GM21723 (cell line): Measurements from ENCODE around the gene LY86.

Experiments used
- ATAC-seq: cut with Tn5 transposase; IDR thresholded peaks from one replicate; pipeline ENCODE4 v1.9.1; 2021; ENCODE audit warnings: mild to moderate bottlenecking, moderate library complexity; ENCODE audit not compliant: unreplicated experiment

The LY86 gene

DNA sequence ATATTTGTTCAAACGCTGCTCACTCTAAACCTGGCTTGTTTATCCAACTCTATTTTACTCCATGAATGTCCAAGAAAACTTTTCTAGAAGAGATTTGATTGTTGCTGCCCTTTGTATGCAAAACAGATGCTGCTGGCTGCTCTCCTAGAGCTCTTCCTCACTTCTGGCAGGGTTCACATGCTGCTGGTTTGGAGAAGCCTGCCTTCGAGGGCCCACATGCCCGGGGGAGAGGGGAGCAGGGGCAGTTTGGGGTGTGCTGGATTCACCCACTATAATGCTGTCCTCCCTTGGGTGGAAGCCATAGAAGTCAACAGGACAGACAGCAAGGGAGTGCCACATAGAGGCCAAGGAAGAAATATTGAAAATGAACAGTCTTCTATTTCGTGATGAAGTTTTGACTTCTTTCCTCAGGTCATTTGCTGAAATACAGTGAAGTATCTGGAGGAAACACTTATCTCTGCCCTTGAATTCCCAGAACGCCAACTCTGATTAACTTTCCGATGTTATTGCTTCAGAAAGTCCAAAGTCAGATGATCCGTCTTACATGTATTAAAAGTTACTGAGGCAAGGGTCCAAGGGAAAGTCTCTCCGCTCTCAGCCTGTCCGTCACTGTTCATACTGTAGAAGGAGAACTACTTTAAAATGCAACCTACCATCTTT lies 32.4 kb downstream of the LY86 start:
- ATAC-seq = no peak

DNA sequence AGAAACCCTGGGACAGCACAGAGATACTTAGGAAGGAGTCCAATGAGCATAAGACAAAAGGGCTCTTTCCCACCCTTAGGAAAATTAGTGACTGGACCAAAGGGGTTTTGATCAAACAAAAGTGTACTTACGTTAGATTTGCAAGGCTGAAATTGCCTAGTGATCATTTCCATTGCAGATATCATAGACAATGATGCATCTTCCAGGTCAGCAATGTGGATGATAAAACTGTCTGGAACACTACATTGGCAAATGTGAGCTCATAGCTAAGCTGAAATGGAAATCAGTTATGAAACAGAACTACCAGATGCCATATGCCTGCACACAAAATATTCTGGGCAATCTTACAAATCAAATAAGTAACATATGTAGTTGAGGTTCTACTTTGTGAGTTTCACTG lies 34.0 kb downstream of the LY86 start:
- ATAC-seq = no peak

GRCh38 chr6:6623553-6623952 lies 35.0 kb downstream of the LY86 start:
- ATAC-seq = no peak

GRCh38 chr6:6624269-6624990 lies 35.9 kb downstream of the LY86 start:
- no peak for ATAC-seq

GRCh38 chr6:6626187-6626586 lies 37.7 kb downstream of the LY86 start:
- no peak for ATAC-seq

DNA sequence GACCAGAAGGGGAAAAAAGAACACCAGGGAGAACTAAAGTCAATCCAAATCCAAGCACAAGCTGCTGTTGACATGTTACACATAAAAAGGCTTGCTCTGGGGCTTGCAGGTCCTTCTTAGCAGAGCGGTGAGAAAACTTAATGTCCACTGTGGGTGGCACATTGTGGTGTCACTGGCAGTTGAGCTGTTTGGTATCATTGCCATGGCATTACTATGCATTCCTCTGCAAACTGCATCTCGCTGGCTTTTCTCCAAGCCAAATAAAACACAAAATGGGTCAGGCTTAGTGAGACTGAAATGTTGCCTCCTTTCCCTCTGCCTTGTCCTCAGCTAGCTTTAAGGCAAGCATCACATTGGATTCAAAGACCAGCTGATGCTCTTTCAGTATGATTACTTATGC lies 40.9 kb downstream of the LY86 start:
- ATAC-seq = no peak

DNA sequence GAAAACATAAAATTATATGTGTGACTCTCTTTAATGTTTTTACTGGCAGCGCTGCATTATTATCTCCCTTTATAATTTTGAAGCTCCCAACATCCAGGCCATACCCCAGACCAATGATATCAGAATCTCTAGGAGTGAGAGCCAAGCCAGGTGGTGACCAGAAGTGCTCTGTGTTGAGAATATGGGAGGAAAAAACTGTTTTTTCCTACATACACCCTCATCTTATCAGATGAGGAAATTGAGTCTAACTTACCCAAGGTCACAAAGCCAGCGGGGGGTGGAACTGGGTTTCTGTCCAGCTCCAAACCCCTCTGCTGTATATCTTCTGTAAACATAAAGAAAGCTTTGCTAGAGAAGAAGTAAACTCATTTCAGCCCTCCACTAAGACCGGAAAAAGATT lies 42.5 kb downstream of the LY86 start:
- ATAC-seq = no peak

DNA sequence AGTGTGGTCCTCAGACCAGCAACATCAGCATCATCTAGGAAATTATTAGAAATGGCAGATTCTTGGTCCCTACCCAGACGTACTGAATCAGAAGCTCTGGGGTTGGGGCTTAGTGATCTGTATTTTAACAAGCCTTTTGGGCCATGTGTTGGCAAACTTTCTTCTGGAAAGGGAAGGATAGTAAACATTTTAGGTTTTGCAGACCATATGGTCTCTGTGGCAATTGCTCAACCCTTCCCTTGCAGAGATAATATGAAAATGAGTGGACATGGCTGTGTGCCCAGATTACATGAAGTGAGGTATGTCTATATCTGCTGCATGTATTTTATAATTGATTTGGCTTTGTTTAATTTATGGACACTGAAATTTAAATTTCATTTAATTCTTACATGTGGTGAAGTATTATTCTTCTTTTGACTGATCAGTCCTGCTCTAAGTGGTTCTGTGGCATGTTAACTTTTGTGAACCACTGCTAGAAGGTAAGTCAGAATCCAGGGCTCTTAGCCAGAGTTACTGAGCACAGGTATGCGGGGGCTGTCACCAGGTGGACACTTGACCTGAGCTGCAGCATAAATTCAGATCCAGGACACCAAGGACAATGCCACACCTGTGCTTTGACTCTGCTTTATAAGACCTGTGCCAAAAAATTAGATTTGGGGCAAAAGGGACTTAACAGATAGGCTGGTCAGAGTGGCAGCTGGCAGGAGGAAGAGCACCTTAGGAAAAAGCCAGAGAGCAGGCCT lies 43.2 kb downstream of the LY86 start:
- ATAC-seq = no peak

DNA sequence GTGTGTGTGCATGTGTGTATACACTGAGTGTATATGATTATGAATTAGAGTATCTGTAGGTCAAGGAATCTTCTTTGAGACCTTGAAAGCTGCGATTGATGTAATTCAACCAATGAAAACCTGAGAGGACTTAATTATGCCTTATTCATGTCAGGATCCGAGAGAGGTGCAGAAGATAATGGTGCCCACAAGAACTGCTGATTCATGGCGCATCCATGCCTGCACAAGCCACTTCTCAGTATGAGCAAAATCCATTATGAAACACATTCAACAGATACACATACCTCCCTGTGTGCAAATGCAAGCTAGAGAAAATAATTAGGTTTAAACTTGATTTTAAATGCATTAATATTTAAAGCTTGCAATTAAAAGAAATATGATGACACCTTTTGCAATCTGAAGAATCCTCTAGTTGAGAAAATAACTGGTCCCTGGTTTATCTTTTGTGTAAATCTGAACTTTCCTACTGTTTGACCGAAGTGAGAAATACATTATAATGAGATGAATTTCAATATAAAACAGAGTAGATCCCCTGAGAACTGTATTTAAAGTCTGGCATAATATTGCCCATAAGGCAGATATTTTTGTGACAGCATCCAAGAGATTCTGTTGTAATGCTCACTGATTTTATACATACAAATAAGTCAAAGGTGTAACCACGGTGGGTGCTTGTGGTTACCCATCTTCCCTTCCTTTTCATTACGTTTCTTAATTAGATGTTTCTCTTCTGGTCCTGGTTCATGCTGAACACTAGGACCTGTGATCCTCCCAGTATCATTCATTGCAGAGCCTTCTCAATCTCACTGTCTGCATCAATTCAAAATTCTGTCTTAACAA lies 45.6 kb downstream of the LY86 start:
- no peak for ATAC-seq

DNA sequence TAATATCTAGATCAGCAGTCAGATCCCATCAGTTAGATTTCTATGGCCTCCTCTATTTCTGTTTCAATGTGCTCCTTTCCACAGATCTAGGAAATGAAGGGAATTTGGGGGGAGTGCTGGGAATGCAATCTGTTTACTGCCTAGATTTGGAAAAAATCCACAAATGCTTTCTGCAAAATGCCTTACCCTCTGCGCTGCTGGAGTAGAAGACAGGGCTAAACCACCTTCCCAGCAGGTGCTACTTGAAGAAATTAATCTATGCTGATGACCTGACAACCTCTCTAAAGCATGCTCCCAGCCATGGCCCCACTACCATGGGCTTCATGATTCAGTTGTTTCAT lies 46.2 kb downstream of the LY86 start:
- no peak for ATAC-seq

DNA sequence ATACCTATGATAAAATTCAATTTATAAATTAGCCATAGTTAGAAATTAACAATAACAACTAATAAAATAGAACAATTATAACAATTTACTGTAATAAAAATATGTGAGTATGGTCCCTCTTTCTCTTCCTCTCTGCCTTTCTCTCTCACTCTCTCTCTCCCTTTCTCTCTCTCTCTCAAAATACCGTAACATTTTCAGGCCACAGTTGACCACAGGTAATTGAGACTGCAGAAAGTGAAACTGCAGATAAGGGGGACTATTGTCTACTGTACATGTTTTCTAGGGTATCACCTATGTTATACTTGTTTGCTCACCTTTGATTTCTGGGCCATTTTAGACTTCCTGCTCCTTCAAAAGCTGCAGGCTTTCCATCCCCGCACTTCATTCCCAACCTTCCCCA lies 46.8 kb downstream of the LY86 start:
- ATAC-seq = peak; percentile 74

DNA sequence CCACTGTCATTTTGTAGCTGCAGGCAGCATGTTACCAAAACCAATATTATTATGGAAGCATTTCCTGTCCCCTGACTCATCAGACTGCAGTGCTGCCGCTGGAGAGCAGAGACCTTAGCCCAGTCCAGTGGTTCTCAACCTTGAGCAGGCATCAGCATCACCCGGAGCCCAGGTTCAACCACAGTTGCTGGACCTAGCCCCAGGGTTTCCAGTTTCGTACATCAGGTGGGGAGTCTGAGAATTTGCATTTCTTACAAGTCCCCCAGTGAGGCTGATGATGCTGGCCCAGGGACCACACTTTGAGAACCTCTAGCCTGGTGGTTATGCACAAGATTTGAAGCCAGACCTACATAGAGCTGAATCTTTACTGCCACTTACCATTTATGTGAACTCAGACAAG lies 47.3 kb downstream of the LY86 start:
- peak; percentile 58 for ATAC-seq

DNA sequence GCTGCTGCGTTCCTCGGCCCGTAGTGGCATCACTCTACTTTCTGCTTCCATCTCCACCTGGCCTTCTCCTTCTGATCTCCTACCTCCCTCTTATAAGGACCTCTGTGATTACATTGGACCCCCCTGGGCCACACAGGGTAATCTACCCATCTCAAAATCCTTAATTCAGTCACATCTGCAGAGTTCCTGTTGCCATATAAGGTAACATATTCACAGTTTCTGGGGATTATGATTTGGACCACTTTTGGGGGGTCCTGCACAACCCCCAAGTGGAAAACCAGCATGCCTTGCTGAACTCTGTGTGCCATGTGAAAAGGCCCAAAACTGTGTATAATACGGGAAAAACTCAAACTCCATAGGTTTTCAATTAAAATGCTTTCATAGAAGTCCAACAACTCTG lies 51.1 kb downstream of the LY86 start:
- ATAC-seq = no peak

- no peak for ATAC-seq
Observed at GRCh38 chr6:6640926-6641325, 52.4 kb downstream of the LY86 start.

DNA sequence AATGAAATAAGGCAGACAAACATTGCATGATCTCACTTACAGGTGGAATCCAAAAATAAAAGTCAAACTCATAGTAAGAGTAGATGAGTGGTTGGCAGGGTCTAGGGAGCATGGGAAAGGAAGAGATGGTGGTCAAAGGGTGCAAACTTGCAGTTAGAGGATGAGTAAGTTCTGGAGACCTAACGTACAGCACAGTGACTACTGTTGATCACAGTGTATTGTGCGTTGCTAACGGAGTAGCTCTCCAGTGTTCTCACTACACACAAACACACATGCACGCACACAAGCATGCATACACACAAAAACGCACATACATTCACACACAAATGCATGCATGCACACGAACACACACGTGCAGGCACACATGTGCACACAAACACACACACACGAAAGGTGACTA lies 54.9 kb downstream of the LY86 start:
- ATAC-seq = peak; percentile 90

- no peak for ATAC-seq
Observed at GRCh38 chr6:6645261-6645917, 56.9 kb downstream of the LY86 start.

- no peak for ATAC-seq
Observed at GRCh38 chr6:6646384-6646783, 57.9 kb downstream of the LY86 start.

- no peak for ATAC-seq
Observed at GRCh38 chr6:6646859-6647258, 58.3 kb downstream of the LY86 start.

- ATAC-seq = no peak
Observed at GRCh38 chr6:6648692-6649343, 60.3 kb downstream of the LY86 start.

GRCh38 chr6:6649824-6650349 lies 61.4 kb downstream of the LY86 start:
- ATAC-seq = no peak
